NCI-H2196 treated with DMSO at 0.1 percent for 48 hours (cell line): Measurements from ENCODE around the gene SYNDIG1.

ENCODE experiments used
- DNase-seq: peaks from one replicate; lab custom pipeline; 2025; ENCODE audit not compliant: unreplicated experiment; lab: John Stamatoyannopoulos, UW

The SYNDIG1 gene

DNA sequence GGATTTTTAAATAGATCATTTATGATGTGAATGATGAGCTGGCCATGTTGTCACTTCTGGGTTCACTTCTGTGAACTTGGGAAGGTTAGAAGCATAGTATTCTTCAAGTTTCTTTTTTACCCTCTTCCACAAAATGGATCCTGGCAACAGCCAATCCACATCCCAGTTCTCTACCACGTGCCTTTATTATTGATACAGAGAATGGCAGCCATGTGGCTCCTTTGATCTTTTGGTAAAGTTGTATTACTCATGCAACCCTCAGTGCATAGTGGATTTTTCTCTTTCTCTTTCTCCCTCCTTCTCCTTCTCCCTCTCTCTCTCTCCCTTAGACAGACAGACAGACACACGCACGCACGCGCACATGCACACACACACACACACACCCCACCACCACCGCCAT is 50.0 kb downstream of the SYNDIG1 start:
- DNase-seq, result no peak

DNA sequence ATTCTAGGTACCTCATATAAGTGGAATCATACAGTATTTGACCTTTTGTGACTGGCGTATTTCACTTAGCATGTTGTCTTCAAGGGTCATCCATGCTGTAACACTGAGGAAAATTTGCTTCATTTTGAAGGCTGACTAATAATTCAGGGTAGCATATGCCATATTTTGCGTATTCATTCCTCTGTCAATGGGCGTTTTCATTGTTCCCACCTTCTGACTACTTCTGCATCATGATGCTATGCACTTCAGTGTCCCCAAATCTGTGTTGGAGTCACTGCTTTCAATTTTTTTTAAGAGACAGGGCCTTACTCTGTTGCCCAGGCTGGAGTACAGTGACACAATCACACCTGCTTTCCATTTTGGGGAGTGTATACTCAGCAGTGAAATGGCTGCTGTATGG is 51.6 kb downstream of the SYNDIG1 start:
- DNase-seq, result no peak

DNA sequence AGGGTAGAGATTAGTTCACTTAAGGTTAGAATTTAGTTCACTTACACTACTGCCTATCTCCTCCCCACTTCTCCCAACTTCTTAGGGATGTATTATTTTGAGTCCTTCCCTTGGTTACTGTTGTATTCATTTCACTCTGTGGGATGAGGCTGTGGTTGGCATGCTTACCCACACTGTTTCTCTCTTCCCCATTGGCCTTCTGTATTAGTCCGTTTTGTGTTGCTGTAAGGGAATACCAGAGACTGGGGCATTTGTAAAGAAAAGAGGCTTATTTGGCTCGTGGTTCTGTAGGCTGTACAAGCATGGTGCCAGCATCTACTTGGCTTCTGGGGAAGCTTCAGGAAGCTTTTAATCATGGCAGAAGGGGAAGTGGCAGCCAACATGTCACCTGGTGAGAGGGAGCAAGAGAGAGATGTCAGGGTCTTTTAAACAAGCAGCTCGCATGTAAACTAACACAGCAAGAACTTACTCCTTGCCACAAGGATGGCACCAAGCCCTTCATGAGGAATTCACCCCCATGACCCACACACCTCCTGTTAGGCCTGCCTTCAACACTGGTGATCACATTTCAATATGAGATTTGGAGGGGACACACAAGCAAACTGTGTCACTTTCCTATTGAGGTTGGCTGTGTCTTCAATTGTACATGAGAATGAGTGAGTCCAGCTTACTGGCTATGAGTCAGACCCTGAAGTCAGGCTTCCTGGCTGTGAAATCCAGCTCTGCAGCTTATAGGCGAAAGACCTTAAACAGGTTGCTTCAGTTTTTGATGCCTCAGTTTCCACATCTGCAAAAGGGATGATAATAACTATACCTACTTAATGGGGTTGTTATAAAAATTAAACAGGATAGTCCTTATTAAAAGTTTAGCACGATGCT is 53.3 kb downstream of the SYNDIG1 start:
- no peak for DNase-seq

DNA sequence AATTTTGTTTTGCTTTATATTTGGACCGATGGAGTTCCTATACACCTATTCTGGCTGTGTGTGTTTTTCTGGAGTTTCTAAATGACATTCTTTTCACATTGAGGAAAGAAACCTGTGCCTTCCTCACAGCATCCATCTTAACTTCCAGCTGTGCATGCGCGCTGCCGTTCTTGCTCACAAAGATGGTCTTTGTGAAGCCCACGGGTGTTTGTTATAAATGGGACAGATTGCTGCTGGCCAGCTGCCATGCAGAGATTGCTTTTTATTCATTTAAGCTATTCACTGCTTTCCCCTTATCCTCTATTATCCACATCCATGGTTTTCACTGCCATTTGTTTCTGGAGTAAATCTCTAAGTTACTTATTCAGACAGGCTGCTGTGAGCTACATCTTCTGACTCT is 54.2 kb downstream of the SYNDIG1 start:
- DNase-seq, result no peak

DNA sequence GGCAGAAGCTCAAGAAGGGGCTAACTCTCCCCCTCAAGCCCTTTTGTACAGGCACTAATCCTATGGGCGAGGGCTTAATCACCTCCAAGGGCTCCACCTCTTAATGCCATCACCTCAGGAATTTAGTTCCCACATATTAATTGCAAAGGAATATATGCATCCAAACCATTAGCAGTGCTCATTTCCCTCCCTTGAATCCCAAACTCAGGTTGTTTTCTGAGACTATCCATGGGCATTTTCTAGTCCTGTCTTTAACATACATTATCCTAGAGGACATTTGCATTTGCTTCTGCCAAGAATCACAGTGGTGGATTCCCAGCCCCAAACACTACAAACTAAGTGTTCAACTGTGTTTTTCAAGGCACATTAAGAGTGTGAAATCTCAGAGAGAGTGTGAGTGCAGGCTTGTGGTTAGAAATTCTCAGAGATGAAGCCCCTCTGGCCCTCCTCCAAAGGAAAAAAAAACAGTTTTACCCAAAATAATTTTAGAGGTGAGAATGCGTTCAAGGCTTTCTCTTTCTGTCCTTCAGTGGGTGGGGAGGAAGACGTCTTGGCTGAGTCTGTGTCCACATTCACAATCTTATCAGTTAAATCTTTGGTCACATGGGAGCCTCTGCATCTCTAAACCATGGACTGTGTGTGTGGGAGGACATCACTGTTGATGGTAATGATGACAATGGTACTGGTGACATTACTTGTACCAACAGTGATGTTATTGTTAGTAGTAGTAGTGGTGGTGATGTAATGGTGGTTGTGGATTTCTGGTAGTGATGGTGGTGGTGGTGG is 59.3 kb downstream of the SYNDIG1 start:
- DNase-seq, result no peak

DNA sequence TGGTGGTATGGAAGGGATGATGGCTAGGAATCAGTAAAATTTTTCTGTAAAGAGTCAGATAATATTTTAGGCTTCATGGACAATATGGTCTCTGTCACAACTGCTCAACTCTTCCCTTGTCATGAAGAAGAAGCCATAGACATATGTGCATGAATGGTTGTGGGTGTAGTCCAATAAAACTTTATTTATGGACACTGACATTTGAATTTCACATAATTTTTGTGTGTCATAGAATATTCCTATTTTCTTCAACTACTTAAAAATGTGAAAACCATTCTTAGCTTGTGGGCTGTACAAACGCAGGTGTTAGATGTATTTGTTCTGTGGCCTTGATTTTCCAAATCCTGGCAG is 59.9 kb downstream of the SYNDIG1 start:
- DNase-seq, result no peak

DNA sequence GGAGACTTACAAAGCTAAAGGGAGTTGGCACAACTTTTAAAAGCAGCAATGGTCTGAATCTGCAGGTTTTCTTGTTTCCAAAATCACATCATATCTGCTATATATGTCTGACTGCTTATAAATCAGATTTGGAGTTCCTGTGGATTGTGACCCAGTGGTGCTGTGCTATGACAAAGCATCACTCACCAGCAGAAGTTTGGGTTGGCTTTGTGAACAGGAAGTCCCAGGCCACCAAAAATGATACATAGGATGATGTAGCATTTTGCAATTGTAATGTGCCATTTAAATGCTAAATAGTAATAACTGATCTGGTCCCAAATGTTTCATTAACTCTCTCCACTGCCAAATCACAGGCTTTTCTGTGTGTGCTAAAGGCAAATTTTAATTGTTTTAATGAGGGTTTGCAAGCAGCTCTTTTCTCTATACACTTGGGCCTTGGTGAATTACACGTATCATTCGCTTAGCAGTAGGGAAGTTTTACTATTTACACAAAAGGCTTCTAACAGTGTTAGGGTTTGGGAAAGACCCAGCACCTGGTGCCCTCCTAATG is 60.8 kb downstream of the SYNDIG1 start:
- no peak for DNase-seq

DNA sequence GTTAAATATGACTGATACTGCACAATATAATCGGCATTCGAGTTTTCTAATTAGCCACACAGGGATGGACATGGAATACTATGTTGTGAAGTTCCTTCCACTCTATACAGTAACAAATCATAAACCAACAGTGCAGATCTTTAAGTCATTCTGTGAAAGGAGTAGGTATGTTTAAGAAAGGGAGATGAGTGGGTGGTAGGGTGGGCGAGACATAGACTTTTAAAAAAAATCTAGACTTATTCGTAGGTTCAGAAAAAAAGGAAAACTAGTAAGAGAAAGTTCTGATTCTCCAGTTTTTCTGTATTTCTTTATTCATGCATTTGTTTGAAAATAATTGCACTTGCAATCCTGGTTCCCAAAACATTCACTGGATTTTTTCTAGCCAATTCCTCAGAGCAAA is 61.8 kb downstream of the SYNDIG1 start:
- no peak for DNase-seq

DNA sequence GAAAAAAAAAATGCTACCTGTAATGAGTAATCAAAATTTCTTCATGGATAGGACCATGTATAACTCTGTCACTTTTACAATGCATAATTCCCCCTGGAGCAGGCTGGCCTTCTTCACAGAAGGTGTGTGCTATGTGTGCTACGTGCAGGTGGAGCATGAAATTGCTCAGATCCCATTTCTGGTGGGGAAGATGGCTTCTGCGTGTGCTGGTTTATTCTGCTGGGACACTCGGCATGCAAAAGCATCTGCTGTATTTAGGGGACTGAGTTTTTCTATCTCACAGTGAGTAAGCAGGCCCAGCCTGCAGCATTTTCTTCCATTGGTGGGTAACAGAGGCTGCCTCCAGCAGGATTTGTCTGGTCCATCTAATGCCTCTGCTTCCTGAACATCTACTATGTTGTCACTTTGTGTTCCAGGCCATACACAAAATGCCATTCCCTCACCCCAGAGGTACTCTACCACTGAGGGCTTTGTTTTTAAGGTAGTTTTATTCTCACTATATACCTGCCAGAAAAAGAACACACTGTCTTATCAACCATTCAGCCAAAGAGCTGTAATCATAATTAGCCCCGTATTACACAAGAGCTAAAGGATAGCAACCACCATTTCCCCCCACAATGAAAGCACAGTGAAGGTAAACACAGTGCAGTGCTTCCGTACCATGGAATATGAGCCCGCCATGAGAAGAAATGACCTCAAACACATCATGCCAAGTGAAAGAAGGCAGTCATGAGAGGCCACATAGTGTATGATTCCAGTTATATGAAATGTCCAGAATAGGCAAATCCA is 62.4 kb downstream of the SYNDIG1 start:
- no peak for DNase-seq

- DNase-seq, result no peak
Observed at GRCh38 chr20:24533449-24533848, 64.0 kb downstream of the SYNDIG1 start.

- DNase-seq, result no peak
Observed at GRCh38 chr20:24534282-24534681, 64.9 kb downstream of the SYNDIG1 start.

DNA sequence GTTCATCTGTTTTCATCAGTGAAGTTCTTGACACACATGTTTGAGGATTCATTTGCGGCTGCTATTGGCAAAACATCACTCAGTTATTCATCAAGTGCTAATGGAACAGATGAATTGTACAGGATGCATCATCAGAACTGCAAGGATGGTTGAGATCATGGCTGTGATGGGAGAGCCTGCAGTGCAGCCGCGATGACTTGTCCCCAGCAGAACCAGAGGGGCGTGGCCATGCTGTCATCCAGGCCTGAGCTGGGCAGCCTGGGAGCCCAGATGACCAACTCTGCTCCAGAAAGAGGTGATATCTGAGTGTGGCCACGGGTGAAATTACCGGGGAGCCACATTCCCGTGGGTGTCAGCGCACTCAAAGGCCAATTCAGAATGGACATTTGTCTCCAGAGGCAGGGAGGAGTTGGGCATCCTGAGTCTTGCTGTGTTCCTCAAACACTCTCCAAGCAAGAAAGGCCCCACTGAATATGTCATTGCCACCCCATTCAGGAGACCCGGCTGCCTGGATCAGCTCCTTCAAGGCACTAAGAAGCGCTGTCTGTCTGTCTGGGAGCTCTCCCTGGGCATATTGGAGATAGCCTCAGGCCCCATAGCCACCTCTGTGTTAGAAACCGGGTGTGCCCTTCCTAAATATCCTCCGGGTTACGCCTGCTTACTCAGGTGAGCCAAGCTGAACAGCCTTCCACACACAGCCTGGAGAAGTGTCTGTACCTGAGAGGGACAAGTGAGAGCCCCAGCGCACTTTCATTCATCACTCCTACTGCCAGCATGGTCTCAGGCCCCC is 66.7 kb downstream of the SYNDIG1 start:
- no peak for DNase-seq

GRCh38 chr20:24537210-24537609 is 67.8 kb downstream of the SYNDIG1 start:
- no peak for DNase-seq

GRCh38 chr20:24542721-24543120 is 73.3 kb downstream of the SYNDIG1 start:
- DNase-seq, result no peak

- DNase-seq, result no peak
Observed at GRCh38 chr20:24543168-24543567, 73.7 kb downstream of the SYNDIG1 start.

GRCh38 chr20:24543741-24544140 is 74.3 kb downstream of the SYNDIG1 start:
- no peak for DNase-seq

- DNase-seq, result no peak
Observed at GRCh38 chr20:24544371-24544770, 74.9 kb downstream of the SYNDIG1 start.

DNA sequence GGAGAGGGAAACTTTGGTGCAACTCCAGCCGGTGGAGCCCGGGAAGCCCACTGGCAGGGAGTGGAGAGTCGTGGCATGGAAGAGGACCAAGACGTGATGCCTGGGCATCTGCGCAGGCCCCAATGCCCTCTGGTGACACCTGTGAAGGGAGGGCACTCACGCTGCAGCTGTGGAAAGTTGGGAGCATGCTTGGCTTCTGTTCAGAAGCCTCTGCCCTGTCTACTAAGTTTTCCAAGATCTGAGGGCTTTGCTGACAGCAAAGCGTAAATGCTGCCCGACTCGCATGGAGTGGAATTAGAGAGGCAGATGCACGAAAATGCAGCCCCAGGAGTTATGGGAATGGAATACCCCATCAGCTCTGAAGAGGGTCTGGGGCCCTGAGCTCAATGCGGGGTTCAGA is 75.7 kb downstream of the SYNDIG1 start:
- no peak for DNase-seq

DNA sequence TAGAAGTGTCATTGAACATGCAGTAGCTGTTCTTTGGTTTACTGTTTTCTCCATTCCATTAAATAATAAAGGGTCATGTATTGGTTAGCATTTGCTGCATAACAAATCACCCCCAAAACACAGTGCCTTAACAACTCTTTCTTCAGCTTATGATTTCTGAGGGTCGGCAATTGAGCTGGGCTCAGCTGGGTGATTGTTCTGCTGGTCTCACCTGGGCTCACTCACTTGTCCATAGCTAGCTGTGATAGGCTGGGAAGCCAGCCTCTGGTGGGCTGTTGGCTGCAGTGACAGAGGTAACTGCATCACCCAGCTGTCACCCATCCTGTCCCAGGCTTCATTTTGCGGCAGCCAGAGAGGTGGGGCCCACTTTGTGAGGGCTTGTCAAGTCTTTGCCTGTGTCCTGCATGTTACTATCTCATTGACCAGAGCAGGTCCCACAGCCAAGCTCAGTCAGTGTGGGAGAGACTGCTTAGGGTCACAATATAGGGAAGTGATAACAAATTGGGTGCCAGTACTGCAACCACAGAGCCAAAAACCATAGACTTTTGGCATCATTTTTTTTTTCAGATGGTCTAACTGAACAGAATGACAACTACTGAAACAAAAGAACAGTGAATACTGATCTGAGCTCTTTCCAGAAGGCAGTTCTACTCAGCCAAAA is 76.9 kb downstream of the SYNDIG1 start:
- no peak for DNase-seq

GRCh38 chr20:24547967-24548366 is 78.5 kb downstream of the SYNDIG1 start:
- no peak for DNase-seq
